GM12864 (cell line): ENCODE results near the gene ZFHX3.

Experiments used
- DNase-seq: peaks from one replicate; pipeline ENCODE4 v3.0.0-alpha.2; 2011; ENCODE audit warnings: low read depth
- H3K4me3 ChIP-seq: 2 replicates; pipeline ENCODE4 v1.5.1; 2011; ENCODE audit warnings: mild to moderate bottlenecking, low read depth, low read length, control low read depth
- TF ChIP-seq, protein P1 (sequence below): IDR thresholded peaks from 2 replicates; pipeline ENCODE4 v1.5.1; 2011; ENCODE audit warnings: low read depth, mild to moderate bottlenecking, moderate library complexity, low read length, control low read depth, inconsistent platforms; ENCODE audit errors: missing control alignments

Gene ZFHX3

DNA sequence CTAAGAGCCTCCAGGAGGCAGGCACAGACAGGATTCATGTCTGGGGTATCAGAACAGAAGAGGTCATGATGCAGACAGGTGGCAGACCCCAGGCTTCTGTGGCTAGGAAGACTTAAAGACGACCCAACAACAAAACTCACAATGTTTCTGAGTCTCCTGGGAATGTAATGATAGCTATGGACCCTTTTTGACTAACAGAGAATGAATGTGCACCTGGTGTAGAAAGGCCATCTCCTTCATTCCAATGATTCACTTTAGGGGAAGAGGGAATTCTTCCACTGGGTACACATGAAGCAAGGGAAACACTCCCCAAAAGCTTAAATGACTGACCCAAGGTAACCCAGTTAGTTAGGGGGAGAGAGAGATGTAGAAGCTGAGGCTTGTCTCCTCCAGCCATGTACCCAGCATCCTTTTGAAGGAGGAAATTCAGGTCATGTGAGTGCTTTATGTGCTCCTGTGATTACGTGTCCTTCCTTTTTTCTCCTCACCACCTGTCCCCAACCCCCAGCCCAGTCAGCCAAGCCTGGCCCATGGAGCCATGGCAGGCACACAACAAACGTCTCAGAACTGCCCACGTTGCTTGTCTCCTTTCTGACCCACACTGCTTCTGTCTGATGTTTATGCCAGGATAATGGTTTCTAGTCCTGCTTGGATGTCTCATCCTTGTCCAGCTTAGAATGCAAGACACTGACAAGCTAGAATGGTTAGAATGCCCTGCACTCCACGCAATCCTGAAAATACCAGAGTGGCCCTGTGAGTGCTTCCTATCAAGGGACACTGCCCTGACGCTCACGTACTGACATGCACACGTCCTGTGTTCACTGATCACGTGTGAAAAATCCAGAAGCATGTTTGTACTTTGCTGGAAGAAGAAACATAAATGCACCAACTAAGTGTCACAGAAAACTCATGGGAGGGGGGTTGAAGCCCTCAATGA, 156.4 kb downstream of the ZFHX3 start:
- TF ChIP-seq, protein P1, sequence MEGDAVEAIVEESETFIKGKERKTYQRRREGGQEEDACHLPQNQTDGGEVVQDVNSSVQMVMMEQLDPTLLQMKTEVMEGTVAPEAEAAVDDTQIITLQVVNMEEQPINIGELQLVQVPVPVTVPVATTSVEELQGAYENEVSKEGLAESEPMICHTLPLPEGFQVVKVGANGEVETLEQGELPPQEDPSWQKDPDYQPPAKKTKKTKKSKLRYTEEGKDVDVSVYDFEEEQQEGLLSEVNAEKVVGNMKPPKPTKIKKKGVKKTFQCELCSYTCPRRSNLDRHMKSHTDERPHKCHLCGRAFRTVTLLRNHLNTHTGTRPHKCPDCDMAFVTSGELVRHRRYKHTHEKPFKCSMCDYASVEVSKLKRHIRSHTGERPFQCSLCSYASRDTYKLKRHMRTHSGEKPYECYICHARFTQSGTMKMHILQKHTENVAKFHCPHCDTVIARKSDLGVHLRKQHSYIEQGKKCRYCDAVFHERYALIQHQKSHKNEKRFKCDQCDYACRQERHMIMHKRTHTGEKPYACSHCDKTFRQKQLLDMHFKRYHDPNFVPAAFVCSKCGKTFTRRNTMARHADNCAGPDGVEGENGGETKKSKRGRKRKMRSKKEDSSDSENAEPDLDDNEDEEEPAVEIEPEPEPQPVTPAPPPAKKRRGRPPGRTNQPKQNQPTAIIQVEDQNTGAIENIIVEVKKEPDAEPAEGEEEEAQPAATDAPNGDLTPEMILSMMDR, result no peak
- no peak overlapping the region for H3K4me3 ChIP-seq
- DNase-seq, result no peak

DNA sequence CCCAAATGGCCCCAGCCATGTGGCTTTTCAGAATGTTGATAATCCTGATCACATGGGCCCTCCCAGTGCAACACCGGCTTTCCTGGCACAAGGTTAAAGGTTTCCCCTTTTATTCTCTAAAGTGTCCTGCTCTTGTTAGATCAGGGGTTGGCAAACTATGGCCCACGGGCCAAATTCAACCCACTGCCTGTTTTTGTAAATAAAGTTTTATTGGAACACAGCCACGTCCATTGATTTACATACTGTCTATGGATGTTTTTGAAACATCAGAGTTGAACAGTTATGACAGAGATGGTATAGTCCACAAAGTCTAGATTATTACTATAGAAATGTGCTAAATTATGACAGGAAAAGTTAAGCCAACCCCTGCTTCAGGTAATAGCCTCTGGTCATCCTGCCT, 157.3 kb downstream of the ZFHX3 start:
- H3K4me3 ChIP-seq, result no peak overlapping the region
- no peak for DNase-seq
- TF ChIP-seq, protein P1, result no peak

DNA sequence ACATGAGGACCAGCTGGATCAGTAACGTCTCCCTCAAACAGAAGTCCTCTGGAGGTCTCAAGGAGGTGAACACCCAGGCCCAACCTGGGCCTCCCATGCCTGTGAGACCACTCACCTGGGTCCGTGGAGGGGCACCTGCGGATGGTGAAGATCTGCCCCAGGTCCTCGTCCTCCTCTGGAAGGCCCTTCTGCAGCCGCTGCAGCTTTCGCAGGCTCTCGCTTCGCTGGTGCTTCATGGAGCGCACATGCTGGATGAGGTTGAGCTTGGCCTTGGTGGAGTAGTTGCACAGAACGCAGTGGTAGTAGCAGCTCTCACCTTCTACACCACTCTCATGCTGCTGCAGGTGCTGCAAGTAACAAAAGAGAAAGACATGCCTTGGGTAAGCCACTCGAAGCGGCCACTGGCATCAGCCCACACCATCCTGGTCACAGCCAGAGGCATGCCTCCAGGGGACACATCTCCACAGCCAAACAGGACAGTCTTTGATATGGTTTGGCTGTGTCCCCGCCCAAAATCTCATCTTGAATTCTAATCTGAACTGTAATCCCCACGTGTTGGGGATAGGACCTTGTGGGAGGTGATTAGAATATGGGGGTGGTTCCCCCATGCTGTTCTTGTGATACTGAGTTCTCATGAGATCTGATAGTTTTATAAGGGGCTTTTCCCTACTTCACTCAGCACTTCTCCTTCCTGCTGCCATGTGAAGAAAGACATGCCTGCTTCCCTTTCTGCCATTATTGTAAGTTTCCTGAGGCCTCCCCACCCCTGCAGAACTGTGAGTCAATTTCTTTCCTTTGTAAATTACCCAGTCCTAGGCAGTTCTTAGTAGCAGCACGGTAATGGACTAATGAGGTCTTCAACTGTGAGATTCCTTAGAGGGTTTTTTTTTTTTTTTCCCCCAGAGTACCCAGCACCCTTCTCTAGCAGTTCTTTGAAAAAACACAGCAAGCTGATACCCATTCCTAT, 158.0 kb downstream of the ZFHX3 start:
- H3K4me3 ChIP-seq, result no peak overlapping the region
- no peak for DNase-seq
- TF ChIP-seq, protein P1, result no peak

DNA sequence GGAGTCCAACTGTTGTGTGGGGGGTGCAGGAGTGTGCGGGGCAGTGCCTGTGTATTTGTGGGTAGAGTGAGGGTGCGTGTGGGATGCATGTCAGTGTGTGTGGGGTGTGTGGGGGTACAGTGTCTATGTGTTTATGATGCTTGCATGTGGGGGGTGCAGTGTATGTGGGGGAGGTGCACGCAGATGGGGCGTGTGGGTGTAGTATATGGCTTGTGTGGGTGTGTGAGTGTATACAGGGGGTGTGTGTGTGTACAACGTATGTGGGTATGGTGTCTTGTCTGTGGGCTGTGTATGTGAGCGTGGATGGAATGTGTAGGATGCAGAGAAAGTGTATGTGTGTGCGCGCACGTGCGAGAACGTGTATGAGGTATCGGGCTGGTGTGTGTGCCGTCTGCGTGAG, 160.4 kb downstream of the ZFHX3 start:
- TF ChIP-seq, protein P1, result no peak
- no peak for DNase-seq
- H3K4me3 ChIP-seq, result no peak overlapping the region

DNA sequence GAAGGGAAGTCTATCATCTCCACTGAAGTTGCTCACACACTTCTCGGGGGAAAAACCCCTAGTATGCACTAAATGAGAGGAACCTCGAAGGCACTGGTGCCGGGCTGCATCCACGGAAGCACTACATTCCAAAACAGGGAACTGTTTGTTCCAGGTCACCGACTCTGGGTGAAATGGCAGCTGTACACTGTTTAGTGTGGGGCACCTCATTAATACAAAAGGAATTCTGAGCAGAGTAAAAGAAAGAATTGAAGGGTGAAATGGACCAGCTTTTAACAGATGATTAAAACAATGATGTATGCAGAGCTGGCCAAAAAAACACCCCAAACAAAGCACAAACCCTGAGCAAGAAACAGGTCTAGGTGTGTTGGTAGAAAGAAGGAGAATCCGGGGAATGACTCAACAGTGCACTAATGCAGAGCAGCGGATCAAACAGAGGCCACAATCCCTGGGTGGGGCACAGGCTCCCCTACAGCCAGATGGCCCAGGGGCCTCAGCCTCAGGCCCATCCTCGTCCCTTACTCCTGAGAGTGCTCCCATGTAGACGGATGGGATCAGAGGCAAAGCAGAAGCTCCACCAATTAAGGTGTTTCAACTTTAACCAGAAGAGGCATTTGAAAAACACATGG, 161.5 kb downstream of the ZFHX3 start:
- no peak overlapping the region for H3K4me3 ChIP-seq
- TF ChIP-seq, protein P1, result no peak
- no peak for DNase-seq

DNA sequence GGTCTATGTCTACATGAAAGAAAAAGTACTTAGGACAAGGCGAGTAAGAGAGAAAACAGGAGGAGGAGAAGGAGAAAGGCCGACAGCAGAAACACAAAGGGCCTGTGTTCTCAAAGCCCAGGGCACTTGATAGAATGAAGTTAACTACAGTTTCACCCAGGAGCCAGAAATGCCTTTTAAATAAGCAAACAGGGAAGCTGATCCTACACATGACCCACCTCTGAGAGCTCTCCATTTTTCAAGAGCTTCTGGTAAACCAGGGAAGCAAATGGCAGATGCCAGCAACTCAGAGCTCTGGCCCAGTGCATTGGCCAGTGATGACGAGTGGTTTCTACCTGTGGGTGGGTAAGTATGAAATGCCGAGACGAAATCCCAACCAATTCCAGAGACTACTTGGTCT, 163.4 kb downstream of the ZFHX3 start:
- no peak for DNase-seq
- no peak overlapping the region for H3K4me3 ChIP-seq
- TF ChIP-seq, protein P1, result no peak
